ENCODE measurements around the gene EML6. TPM values are rescaled to one million over a fixed set of nuclear protein-coding genes. Genes with fewer than 3 reads are reported as not detected.

EML6 gene
- total RNA-seq, 4 donors from 2014 or later = 0.51 to 1.1 (median 0.61) TPM

DNA sequence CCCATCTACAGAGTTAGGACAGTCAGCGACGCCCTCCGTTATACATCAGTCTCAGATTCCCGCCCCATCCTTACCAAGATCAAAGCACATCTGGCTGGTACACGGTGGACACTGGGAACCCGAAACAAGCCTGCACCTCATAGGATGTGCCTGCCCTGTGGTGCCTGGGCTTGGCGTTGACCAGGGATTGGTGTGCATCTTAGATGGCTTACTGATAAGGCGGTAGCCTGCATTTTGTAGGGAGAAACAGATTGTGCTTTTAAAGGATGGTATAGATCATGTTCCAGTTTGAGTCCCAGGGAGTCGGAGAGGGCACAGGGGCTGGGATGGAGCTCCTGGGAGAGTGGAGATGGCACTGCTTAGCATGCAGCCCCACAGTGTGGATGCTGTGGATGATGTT lies 108.0 kb downstream of the EML6 start:
- TF ChIP-seq, protein P1, sequence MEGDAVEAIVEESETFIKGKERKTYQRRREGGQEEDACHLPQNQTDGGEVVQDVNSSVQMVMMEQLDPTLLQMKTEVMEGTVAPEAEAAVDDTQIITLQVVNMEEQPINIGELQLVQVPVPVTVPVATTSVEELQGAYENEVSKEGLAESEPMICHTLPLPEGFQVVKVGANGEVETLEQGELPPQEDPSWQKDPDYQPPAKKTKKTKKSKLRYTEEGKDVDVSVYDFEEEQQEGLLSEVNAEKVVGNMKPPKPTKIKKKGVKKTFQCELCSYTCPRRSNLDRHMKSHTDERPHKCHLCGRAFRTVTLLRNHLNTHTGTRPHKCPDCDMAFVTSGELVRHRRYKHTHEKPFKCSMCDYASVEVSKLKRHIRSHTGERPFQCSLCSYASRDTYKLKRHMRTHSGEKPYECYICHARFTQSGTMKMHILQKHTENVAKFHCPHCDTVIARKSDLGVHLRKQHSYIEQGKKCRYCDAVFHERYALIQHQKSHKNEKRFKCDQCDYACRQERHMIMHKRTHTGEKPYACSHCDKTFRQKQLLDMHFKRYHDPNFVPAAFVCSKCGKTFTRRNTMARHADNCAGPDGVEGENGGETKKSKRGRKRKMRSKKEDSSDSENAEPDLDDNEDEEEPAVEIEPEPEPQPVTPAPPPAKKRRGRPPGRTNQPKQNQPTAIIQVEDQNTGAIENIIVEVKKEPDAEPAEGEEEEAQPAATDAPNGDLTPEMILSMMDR (IDR thresholded peaks at IDR 0.05; ENCODE audit: low read depth) = no peak

DNA sequence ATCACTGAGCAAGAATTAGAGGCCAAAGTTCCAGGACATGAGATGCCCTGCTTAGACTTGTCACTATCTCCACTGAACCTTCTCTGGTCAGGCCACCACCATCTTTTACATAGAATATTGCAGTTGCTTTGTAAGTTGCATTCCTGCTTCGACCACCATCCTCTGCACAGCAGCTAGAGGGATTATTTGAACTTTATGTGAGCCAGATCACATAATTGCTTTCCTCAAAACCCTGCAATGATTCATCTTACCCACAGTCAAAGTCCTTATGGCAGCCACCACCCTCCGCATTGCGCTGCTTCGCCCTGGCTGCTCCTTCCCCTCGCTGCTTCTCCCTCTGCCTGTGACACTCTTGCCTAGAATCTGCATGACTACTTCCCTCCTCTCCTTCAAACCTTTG lies 111.3 kb downstream of the EML6 start:
- TF ChIP-seq, protein P1 (IDR thresholded peaks at IDR 0.05; ENCODE audit: low read depth) = no peak

DNA sequence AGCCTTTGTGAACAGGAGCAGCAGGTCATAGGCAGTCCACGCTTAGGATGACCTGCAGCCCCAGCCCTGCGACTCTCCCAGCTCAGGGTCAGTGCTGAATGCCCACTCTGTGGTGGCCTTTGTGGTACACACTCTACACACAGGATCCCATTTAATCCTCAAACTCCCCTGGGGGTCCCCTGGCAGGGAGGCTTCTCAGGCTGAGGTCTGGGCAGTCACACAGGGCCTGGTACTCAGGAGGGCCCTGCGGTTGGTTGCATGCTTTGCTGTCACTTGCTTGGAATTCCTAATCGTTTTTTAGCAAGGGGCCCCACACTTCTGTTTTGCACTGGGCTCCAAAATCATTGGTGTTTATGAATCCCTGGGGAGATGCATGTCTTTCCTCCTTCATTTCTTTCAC lies 113.0 kb downstream of the EML6 start:
- TF ChIP-seq, protein P1 (IDR thresholded peaks at IDR 0.05; ENCODE audit: low read depth) = no peak

DNA sequence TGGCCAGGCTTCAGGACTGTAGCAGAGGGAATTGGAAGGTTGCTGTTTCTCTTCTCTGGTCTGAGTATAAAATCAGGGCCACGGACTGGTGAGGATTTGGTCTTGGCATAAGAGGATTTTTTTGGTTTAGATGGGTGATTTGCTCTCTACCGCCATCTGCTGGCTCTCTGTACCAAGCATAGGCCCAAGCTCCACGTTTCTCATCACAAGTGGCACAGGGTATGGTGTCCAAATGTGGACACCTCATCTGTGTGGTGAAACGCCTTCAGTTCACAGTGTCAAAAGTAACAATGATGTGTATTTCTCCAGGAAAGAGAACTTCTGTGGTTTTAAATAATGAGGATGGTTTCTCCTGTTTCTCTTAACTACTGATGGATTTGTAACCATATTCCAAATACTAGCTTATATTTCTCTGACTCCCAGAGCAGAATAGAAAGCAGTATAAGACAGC lies 115.1 kb downstream of the EML6 start:
- TF ChIP-seq, protein P1 (IDR thresholded peaks at IDR 0.05; ENCODE audit: low read depth) = no peak

DNA sequence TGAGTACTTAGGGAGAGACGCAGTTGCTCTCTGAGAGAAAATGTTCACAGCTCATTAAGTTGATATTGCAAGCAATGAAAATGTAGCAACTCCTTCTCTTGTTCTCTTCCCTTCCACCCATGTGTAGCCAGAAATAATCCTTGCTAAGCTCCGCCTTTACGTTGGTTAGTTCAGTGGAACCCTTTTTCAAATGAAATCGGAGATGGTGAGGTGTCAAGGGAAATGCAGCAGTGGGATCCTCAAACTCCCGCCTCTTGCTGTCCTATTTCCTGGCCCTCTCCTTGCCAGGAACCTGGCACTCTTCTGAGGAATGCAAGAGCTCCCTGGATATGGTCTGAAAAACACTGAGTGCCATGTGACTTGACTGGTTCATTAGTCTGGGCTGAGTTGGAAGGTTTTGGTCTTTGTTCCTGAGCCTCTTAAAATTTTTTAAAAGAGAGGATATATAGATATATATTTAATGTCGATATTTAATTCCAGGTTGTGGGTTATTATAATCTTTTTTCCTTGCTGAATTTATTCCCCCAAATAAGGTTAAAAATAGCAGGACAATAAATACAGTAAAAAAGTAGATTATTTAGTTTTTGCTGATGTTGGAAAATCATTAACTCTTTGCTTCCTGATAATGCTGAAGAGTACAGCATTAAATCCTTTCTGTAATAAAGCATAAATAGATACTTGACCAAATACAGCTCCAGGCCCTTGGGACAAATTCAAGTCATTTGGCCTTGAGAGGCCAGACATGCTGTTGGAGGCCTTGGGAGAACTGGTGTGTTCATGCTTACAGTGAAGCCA lies 116.2 kb downstream of the EML6 start:
- TF ChIP-seq, protein P1 (IDR thresholded peaks at IDR 0.05; ENCODE audit: low read depth) = no peak

DNA sequence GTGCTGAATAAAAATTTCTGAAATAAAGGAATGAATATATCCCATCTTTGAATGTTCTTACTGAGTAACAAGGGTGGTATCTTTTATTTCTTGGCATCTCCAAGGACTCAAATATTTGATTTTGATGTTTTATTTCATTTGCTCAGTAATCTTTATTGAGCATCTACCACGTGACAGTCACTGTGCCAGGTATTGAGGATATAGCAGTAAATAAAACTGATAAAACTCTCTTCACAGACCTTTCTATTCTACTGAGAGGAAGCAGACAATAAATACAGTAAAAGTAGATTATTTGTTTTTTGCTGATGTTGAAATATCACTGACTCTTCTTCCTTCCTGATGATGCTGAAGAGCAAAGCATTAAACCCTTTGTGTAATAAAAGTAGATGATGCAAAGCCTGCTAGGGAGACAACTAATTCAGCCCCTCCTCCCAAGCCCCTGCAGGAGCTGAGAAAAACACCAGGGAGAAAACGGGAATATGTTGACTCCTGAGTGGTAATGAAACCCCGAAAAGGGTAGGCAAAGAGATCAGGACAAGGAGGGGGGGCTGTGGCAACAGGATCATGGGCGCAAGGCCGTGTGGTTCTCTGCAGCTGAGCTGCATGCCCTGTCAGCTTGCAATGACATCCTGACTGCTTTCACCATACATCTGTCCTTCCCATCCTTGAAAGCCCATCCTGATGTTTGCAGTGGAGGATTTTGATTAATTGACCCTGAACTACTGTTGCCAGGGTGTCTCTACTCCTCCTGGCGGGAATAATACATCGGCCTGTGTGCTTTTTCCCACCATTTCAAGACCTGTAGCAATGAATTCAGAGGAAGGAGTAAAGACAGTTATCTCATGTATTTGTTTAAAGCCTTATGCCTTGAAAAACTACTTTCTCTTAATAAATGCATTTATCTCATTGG lies 117.4 kb downstream of the EML6 start:
- TF ChIP-seq, protein P1 (IDR thresholded peaks at IDR 0.05; ENCODE audit: low read depth) = no peak

DNA sequence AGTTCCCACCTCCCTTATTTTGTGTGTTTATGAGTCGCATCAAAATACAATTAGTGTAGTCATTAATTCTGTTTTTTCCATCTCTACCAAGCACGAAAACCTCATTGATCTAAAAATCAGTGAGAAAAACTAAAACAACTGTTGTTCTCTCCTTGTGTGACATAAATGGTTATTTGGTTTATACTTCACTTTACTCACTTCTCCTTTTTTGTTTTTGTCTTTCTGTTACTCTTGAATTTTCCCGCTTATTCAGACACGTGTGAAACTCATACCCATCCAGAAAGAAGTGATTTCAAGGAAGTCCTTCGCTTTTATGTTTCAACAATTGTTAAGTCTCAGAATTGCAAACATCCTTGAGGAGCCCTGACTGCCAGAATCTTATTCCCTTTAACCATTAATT lies 121.6 kb downstream of the EML6 start:
- TF ChIP-seq, protein P1 (IDR thresholded peaks at IDR 0.05; ENCODE audit: low read depth) = no peak
